Measurements from ENCODE around the gene KLHL18.
"Not testable (repeated sequence)": the region's sequence is repeated elsewhere in the genome, so short reads cannot be mapped to it uniquely, and the experiment has no call there.

The KLHL18 gene

DNA sequence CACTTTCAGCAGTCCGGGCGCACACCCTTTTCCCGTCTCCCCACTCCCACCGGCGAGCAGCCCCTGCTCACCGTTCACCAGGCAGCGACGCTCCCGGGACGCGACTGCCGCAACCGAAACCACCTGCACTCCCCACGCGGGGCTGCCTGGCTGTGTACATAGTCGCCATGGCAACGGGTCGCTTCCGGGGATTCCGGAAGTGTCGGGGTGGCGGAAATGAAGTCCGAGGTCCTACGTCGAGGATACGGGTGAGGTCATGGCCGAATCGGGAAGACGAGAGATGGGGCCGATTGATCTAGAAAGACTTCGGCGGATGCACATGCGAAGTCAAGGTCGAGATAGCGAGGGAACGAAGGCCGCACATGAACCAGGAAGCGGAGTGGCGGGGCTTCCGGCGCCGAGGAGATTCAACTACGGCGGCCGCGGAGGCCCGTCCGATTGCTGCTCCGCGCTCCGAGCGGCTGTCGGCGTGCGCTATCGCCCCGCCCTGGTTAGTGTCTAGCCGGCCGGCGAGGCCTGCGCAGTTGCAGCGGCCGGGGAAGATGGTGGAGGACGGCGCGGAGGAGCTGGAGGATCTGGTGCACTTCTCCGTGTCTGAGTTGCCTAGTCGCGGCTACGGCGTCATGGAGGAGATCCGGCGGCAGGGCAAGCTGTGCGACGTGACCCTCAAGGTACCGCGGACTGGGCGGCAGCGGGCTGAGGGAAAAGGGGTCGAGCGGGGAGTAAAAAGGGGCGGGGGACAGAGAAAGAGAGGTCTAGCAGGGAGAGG, at the start of gene KLHL18, which contains the start of gene KIF9:
Gene KLHL18, plus strand, starts transcription at position 521 of the 769 bp plus-strand sequence. Its CDS starts 22 bp downstream, at position 543.
Gene KIF9, minus strand, starts transcription at position 376 of the 769 bp plus-strand sequence. CDS start 5,425 bp downstream, outside the sequence.
- peak; percentile 84 for DNase-seq (ENCODE audit: low read depth, low spot score)

DNA sequence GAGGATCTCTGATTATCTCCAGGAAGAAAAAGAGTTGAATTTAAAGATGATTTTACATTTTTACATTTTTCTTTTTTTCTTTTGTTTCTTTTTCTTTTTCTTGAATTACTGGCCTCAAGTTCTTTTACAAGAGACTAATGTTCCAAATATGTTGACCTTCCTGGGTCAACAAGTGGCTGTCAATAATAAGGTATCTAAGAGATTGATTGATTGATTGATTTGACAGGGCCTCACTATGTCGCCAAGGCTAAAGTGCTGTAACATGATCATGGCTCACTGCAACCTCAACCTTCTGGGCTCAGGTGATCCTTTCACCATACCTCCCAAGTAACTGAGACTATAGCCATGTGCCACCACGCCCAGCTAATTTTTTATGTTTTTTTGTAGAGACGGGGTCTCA, 44.7 kb upstream of the KLHL18 start:
- no peak for DNase-seq (ENCODE audit: low read depth, low spot score)

DNA sequence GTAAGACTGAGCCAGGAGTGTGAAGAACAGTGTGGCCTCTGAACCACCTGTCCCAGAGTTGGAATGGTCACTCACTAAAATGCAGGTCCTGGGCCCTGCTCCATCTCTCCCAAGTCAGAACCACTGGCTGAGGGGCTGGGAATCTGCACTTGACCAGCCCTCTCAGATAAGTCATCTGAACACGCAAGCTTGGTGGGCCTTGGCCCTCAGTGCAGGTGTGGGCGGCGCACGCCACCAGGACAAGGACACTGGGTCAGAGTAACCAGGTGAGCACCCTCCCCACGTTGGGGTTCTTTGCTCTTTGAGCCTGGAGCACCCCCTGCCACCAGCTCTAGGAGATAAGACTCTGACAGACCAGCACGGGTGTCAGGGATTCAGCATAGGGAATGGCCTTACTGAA, 42.8 kb upstream of the KLHL18 start:
- DNase-seq (ENCODE audit: low read depth, low spot score) = no peak

DNA sequence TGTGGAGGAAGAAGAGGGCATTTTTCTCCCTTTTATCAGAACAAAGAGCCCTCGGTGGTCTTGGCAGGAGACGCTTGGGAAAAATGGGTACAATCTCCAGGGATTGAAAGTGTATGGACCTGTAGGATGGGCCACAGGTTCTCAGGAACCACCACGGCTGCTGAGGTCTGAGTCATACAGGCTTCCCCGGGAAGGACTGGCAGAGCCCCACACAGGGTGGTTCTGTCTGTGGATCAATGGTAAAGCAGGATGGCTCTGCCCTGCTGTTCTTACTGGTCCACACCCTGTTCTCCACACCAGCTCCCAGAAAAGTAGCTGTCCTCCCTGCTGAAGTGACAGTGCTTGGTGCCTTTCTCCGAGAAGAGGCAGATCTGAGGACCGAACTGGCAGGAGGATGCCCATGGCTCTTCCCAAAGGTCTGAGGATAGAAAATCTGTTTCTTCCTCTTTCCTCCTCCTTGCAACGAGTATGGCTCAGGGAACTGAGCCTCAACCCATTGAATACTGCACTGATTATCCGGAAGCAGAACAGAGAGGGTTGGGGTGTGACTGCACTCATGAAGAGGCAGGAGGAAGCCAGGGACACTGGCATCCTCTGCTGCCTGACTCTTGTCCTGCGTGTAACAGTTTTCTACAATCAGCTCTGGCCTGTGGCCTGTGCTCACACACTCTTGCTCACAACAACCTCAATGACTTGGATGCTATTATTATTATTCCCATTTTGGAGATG, 39.2 kb upstream of the KLHL18 start:
- DNase-seq (ENCODE audit: low read depth, low spot score) = no peak

DNA sequence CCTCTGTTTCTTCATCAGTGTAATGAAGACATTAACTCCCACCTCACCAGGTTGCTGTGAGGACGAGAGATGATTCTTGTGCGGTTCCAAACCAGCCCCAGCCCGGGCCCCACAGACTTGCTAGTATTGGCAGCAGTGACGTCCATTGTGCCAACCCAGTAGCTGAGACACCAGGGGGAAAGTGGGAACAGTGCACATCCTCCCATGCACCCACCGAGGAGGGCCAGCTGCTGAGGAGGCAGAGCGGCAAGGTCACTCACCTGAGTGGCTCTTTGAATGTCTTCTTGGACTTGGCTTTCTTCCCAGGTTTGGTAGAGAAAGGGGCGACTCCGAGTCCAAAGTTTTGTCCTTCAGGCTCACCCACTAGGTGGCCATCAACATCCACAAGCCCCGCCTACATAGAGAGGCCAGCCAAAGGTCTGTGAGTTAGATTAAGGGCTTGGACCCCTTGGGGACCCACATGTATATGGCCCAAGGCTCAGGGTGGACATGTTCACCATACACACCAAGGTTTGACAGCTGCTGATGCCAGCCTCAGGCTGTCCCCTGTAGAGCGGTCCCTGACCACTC, 38.1 kb upstream of the KLHL18 start:
- DNase-seq (ENCODE audit: low read depth, low spot score) = no peak

DNA sequence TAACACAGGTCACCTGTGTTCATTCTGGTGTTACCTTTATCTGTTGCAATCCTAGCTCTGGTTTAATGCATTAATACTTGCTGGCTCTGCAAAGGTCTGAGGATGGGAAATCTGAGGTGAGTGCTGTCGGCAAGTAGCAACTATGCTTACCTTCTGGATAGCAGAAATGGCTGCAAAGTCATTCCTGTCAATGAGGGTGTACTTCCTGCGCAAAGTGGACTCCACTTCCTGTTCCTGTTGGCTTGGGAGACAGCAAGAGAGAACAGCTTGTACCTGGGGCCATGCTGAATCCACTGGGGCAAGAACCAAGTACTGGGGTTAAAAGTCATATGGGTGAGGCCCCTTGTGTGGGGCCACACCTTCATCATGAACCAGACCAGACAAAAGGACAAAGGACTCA, 37.5 kb upstream of the KLHL18 start:
- DNase-seq (ENCODE audit: low read depth, low spot score) = no peak

DNA sequence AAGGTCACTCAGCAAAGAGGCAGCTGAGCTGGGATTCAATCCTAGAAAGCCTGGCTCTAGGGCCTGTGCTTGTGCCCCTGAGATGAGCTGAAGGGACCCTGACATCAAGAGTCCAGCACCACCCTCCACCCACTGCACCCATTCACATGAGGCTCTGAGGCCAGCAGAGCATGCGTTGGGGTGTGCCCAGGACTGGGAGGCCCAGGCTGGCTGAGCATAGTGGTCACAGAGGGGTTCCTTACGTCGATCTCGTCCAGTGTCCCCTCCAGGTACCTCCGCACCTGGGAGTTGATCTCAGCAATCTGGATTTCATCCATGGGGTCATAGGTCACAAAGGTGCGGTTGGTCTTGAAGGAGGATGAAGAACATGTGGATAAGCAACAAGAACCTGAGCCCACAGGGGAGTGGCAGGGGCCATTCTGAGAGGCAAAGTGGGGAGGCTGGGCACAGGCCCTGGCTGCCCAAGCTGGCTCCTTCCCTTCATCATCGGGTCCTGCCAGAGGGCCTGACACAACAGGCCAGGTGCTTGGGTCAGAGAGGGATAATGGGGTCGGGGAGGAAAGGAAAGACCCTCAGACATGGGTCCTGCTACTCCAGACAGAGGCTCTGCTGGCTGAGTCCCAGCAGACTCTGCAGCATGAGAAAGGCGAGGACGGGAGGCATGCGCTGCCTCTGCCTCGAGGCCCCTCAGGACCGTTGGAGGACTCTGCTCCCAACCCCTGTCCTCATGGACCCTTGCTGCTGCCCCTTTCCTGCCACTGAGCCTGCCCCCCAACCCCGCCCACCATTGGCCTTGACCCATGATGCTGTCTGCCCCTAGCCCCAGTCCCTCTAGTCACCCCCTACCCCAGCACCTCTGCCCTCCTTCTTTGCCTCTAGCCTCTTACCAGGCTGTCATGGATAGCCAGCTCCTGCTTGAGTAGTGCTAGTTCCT, 35.3 kb upstream of the KLHL18 start:
- no peak for DNase-seq (ENCODE audit: low read depth, low spot score)

DNA sequence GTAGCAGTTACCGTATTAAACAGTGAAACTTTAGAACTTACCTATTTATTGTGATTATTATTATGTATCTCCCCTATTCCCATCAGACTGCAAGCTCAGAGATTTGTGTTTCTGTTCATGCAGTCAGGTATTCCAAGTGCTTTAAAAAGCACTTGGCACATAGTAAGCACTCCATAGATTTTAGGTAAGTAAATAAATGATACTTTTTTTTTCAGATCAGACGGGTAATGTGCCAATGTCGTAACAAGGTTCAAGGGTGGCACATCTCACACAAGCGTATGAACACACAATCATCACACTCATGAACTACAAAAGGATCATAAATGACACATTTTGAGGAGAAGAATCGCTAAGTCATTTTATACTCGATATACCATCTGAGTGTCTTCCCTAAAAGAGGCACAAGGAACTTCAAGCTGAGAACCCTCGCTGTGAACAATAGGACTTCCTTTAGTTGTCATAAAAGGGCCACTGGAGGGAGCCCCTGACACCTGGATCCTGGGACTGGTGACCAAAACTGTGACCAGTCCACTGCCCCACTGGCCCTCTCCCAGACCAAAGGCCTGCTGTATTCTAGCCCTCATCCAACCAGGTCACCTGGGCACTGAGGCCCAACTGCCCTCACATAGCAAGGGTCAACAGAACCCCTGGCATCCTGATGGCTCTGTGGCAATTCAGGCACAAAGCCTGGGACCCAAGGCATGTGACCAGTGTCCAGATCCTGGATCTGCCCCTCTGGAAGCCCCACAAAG, 32.3 kb upstream of the KLHL18 start:
- DNase-seq (ENCODE audit: low read depth, low spot score) = no peak

DNA sequence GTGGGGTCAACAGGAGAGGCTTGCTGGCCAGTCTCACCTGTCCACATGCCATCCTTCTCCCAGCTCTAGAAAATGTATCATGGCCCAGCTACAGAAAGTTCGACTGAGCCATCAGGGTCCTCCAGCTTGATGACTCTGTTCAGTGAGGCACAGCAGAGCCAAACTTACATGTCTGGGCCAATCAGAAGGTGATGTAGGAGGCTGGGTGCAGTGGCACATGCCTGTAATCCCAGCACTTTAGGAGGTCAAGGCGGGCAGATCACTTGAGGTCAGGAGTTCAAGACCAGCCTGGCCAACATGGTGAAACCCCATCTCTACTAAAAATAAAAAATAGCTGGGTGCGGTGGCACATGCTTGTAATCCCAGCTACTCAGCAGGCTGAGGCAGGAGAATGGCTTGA, 31.7 kb upstream of the KLHL18 start:
- DNase-seq (ENCODE audit: low read depth, low spot score) = not testable (repeated sequence)

DNA sequence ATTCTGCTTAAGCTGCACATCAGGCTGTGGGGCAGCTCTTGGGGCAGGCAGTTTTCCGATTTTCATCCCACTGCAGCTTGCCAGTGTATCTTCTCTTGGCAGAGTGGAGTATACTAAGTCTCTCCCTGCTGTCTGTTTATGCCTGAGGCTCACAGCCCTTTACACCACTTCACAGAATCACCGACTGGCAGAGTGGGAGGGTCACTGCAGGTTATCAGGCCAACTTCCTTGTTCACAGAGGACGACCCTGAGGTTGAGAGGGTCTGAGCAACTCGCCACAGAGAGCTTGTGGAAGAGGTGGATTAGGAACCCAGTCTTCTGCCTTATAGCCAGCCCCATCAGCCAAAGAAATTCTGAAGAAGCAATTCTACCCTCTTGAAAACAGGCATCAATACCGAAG, 31.1 kb upstream of the KLHL18 start:
- DNase-seq (ENCODE audit: low read depth, low spot score) = no peak

DNA sequence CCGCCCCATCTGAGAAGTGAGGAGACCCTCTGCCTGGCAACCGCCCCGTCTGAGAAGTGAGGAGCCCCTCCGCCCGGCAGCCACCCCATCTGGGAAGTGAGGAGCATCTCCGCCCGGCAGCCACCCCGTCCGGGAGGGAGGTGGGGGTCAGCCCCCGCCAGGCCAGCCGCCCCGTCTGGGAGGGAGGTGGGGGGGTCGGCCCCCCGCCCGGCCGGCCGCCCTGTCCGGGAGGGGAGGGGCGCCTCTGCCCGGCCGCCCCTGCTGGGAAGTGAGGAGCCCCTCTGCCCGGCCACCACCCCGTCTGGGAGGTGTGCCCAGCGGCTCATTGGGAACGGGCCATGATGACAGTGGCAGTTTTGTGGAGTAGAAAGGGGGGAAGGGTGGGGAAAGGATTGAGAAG, 26.4 kb upstream of the KLHL18 start:
- DNase-seq (ENCODE audit: low read depth, low spot score) = not testable (repeated sequence)

DNA sequence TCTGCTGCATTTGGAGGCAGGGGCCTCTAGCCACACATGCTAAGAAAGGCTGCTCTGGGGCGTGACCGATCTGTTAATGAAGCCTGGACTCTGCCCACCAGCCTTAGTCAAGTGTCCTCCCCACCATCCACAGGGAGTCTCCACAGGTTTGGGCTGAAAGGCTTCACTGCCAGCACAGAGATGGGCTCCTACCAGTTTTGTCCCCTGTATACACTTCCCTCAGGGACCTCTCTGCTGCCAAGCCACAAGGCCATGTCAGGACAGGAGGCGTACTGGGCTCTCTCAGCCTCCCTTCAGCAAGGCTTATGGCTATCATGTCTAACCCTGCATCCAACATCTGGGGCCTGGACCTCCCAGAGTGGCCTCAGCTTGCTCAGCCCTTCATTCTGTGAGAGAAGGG, 23.6 kb upstream of the KLHL18 start:
- DNase-seq (ENCODE audit: low read depth, low spot score) = no peak

DNA sequence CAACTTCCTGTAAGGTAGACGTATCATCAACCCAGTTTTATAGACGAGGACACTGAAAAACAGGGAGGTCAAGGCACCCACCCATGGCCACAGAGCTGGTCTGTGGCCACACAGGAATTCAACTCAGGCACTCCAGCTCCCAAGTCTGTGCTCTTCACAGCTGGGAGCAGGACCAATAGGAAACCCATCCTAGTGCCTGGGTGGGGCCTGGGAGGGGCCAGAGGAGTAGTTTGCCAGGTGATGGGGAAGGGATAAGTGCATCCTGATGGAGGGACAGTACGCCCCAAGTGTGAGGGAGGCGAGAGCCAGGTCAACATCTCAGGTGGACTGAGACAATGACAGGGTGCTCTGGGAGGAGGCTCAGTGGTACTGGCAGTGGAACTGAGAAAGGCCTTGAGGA, 22.1 kb upstream of the KLHL18 start:
- DNase-seq (ENCODE audit: low read depth, low spot score) = no peak

DNA sequence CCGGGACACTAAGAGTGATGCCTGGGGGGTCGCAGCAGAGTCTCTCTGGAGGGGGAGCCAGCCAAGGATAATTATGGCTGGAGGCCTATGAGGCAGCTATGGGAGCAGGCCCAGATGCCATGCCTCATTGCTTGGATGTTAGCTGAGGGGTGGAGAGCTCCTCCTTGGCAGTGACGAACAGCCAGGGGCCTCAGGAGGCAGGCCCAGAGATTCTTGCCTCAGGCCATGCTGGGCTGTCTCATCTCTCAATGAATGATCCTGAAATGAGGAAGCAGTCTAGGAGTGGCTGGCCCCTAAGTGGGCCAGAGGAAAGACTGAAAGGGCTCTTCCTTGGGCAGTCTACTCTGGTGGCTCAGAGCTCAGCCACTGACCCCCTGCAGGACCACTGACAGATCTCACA, 21.4 kb upstream of the KLHL18 start:
- no peak for DNase-seq (ENCODE audit: low read depth, low spot score)

DNA sequence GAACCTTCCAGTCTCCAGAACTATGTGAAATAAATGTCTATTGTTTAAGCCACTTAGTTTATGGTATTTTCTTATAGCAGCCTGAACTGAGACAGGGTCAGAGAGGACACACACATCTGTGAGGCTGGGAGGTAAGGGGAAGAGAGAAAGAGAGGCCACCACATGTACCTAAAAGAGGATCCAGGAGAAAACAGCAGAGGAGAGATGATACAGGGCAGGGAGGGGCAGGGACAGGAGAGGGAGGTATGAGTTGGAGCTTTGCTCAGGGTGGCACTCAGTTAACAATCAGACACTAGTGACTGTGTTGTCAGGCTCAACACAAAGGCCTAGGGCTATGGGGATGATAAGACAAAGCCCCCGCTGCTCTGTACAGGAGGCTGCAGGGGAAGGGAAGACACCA, 17.7 kb upstream of the KLHL18 start:
- DNase-seq (ENCODE audit: low read depth, low spot score) = no peak

DNA sequence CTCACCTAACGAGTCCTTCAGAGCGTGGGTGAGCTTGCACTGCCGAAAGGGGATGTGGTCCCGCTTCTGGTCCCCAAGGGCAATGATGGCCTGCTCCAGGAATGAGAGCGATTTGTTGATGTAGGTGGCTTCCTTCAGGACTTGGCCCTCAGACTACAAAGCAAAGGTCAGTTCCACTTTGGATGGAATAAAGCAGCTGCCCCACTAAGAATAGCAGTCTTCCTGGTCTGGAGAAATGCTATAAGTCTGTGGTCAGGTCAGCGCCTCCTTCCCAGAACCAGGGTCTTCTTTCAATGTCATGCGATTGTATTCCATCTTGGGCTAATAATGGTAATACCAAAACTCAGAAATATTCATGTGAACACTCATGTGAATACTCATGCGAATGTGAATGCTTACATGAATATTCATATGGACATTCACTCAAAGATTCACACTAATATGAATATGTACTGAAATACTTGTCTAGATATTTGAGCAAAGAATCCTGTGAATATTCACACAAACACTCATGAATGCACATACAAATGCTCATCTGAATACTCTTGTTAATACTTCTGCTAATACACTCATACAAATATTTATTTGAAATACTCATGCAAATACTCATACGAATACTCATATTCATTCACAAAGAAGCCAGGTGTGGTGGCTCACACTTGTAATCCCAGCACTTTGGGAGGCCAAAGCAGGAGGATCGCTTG, 16.9 kb upstream of the KLHL18 start:
- DNase-seq (ENCODE audit: low read depth, low spot score) = no peak

DNA sequence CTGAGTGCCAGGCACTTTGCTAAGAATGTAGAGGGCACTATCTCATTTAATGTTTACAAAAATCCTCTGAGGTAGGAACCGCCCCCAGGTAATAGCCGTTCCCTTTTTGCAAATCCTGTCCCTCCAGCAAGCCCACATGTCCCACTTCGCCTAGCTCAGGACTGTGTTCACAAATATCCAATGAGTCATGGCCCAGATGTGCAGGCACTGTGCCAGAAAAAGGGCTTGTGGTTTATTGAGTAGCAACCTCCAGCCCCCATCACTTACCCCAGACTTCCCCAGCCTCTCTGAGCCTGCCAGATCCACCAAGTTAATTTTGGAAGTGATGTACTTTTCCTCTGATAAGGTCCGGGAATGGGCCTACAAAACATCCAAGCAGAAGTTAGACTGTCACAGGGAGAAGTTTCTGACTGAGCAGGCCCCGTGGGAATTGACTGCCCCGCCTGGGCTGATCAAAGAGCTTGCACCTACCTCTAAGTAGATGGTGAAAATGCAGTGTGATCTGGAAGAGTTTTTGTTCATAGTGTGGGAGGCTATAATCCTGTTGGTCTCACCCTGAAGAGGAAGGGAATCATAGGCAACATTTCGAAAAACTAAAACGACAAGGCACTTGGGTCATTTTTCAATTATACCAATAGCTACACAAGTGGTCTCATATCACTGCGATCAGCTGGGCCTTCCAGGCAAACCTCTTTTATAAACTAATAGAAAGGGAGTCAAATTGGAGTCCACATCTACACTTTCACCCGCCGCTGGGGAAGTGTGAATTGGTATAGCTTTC, 15.8 kb upstream of the KLHL18 start:
- peak; percentile 65 for DNase-seq (ENCODE audit: low read depth, low spot score)

DNA sequence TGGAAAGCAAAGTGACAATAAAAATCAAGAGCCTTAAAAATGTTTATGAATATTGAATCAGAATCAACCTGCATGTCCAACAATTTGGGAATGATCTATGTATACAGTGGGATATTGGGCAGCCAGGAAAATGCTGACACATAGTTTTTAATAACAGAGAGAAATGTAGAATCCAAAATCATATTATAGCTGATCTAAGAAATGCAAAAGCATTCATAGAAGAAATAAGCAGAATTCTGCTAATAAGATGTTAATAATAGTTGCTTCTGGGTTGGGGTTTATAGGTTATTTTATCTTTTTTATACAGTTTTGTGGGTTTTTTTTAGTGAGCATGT, 15.3 kb upstream of the KLHL18 start:
- DNase-seq (ENCODE audit: low read depth, low spot score) = no peak

DNA sequence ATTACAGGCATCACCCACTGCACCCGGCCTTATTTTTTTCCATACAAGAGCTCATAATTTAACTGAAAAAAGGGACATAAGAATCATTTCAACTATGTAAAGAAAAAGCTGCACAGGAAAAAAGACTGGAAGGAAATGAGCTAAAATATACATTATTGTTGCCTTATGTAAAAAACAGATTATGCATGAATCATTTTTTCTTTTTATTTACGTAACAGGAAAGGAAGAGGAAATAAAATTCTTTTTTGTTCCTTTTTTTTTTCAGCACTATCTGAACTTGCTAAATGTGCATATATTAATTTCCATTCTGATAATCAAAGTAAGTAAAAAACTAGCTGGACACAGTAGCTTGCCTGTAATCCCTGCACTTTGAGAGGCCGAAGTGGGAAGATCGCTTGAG, 12.2 kb upstream of the KLHL18 start:
- DNase-seq (ENCODE audit: low read depth, low spot score) = no peak

DNA sequence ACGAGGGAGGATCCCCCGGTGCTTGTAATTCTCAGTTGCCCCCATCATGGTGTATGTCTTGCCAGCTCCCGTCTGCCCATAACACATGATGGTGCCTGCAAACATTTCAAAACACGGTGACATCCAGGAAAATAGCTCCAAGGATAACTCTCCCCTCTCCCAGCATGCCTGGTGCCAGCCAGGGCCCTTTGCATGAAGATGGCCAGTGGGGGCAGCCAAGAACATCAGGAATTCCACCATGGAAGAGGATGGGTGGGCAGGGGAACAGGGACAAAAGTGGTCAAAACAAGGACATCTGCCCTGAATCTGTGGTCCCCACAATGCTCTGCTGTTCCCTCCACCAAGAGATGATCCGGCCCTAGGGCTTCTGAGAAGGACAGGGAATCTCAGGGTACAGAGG, 9.2 kb upstream of the KLHL18 start:
- no peak for DNase-seq (ENCODE audit: low read depth, low spot score)

All from brain pericyte (primary cell).